ENCODE results near the gene MYH6. TPM values are rescaled to one million over a fixed set of nuclear protein-coding genes. Genes with fewer than 3 reads are reported as not detected.

Gene MYH6
- total and polyA plus RNA-seq, 2 of the 13 experiments (the other 11 are each of a cell fraction or from before 2014, with no cell fraction given): 0.01 TPM; not detected in 1

DNA sequence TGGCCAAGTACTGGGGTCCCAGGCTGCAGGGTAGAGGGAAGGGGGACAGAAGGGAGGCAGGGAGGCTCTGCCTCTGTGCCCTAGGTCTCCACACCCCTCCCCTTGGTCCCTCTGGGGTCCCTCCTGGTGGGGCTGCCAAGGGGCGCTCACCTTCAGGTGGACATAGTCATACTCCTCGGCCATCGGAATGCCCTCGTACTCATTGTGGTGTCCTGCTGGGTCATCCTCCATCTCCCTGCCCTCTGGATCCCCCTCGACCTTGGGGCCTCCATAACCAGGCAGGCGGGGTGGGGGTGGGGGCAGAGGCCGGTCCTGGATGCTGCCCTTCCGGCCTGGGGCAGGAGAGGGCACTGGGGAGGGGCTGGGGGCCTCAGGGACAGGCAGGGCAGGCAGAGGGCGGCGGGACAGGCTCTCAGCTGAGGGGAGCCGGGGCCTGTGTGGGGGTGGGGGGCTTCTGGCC is 48.9 kb downstream of the MYH6 start (continued):
- TF ChIP-seq ZNF143 (CRISPR knock-in tag; IDR thresholded peaks at IDR 0.05) (no peak), ZNF775 (CRISPR knock-in tag; IDR thresholded peaks at IDR 0.05; ENCODE audit: borderline replicate concordance) (no peak), NFKB2 (CRISPR knock-in tag; IDR thresholded peaks at IDR 0.05; ENCODE audit: borderline replicate concordance) (no peak), ZNF770 (CRISPR knock-in tag; IDR thresholded peaks at IDR 0.05) (peak; percentile 73; the same call in 1 of the 2 replicates), ISL2 (CRISPR knock-in tag; IDR thresholded peaks at IDR 0.05) (no peak), ZBTB8A (CRISPR knock-in tag; IDR thresholded peaks at IDR 0.05; ENCODE audit: borderline replicate concordance, low read depth) (no peak), STAT5B (CRISPR knock-in tag; IDR thresholded peaks at IDR 0.05) (no peak), BHLHE40 (IDR thresholded peaks at IDR 0.05; ENCODE audit: low read length) (no peak), HMG20A (CRISPR knock-in tag; IDR thresholded peaks at IDR 0.05; ENCODE audit: borderline replicate concordance) (no peak), SAFB2 (CRISPR knock-in tag; IDR thresholded peaks at IDR 0.05; ENCODE audit: borderline replicate concordance, low read depth) (no peak), ARHGAP35 (CRISPR knock-in tag; IDR thresholded peaks at IDR 0.05; ENCODE audit: borderline replicate concordance) (no peak), ZNF550 (CRISPR knock-in tag; IDR thresholded peaks at IDR 0.05; ENCODE audit: borderline replicate concordance) (no peak), HNRNPH1 (optimal IDR thresholded peaks at IDR 0.05; ENCODE audit: low read depth, low read length) (no peak), KDM5B (CRISPR knock-in tag; IDR thresholded peaks at IDR 0.05; ENCODE audit: borderline replicate concordance) (no peak), ZNF562 (CRISPR knock-in tag; IDR thresholded peaks at IDR 0.05; ENCODE audit: borderline replicate concordance) (no peak)
- TF ChIP-seq, protein P1, sequence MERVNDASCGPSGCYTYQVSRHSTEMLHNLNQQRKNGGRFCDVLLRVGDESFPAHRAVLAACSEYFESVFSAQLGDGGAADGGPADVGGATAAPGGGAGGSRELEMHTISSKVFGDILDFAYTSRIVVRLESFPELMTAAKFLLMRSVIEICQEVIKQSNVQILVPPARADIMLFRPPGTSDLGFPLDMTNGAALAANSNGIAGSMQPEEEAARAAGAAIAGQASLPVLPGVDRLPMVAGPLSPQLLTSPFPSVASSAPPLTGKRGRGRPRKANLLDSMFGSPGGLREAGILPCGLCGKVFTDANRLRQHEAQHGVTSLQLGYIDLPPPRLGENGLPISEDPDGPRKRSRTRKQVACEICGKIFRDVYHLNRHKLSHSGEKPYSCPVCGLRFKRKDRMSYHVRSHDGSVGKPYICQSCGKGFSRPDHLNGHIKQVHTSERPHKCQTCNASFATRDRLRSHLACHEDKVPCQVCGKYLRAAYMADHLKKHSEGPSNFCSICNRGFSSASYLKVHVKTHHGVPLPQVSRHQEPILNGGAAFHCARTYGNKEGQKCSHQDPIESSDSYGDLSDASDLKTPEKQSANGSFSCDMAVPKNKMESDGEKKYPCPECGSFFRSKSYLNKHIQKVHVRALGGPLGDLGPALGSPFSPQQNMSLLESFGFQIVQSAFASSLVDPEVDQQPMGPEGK (CRISPR knock-in tag; IDR thresholded peaks at IDR 0.05): peak; percentile 85
- TF ChIP-seq, protein P2, sequence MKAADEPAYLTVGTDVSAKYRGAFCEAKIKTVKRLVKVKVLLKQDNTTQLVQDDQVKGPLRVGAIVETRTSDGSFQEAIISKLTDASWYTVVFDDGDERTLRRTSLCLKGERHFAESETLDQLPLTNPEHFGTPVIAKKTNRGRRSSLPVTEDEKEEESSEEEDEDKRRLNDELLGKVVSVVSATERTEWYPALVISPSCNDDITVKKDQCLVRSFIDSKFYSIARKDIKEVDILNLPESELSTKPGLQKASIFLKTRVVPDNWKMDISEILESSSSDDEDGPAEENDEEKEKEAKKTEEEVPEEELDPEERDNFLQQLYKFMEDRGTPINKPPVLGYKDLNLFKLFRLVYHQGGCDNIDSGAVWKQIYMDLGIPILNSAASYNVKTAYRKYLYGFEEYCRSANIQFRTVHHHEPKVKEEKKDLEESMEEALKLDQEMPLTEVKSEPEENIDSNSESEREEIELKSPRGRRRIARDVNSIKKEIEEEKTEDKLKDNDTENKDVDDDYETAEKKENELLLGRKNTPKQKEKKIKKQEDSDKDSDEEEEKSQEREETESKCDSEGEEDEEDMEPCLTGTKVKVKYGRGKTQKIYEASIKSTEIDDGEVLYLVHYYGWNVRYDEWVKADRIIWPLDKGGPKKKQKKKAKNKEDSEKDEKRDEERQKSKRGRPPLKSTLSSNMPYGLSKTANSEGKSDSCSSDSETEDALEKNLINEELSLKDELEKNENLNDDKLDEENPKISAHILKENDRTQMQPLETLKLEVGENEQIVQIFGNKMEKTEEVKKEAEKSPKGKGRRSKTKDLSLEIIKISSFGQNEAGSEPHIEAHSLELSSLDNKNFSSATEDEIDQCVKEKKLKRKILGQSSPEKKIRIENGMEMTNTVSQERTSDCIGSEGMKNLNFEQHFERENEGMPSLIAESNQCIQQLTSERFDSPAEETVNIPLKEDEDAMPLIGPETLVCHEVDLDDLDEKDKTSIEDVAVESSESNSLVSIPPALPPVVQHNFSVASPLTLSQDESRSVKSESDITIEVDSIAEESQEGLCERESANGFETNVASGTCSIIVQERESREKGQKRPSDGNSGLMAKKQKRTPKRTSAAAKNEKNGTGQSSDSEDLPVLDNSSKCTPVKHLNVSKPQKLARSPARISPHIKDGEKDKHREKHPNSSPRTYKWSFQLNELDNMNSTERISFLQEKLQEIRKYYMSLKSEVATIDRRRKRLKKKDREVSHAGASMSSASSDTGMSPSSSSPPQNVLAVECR (CRISPR knock-in tag; IDR thresholded peaks at IDR 0.05; ENCODE audit: borderline replicate concordance): no peak
- TF ChIP-seq, protein P3, sequence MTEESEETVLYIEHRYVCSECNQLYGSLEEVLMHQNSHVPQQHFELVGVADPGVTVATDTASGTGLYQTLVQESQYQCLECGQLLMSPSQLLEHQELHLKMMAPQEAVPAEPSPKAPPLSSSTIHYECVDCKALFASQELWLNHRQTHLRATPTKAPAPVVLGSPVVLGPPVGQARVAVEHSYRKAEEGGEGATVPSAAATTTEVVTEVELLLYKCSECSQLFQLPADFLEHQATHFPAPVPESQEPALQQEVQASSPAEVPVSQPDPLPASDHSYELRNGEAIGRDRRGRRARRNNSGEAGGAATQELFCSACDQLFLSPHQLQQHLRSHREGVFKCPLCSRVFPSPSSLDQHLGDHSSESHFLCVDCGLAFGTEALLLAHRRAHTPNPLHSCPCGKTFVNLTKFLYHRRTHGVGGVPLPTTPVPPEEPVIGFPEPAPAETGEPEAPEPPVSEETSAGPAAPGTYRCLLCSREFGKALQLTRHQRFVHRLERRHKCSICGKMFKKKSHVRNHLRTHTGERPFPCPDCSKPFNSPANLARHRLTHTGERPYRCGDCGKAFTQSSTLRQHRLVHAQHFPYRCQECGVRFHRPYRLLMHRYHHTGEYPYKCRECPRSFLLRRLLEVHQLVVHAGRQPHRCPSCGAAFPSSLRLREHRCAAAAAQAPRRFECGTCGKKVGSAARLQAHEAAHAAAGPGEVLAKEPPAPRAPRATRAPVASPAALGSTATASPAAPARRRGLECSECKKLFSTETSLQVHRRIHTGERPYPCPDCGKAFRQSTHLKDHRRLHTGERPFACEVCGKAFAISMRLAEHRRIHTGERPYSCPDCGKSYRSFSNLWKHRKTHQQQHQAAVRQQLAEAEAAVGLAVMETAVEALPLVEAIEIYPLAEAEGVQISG (CRISPR knock-in tag; IDR thresholded peaks at IDR 0.05): no peak
